HCT116 (cell line): ENCODE data around the gene LMAN2L. TPM values are rescaled to one million over a fixed set of nuclear protein-coding genes. Genes with fewer than 3 reads are reported as not detected.

Source experiments
- ATAC-seq: fragments of 200-7000 bp; cut with Tn5 transposase; 2 replicates; pipeline ENCODE4 v1.9.1; 2020; ENCODE audit warnings: mild to moderate bottlenecking, moderate library complexity
- BruUV-seq: library from RNA; stranded (reverse); fragments of 400-500 nt; replicated peaks from 2 replicates; lab custom pipeline; 2021; lab: Mats Ljungman, UMichigan
- CTCF ChIA-PET: fragments of 300-600 bp; sonication (Branson Sonifier 250); formaldehyde crosslinking; loops from one replicate; lab custom pipeline; 2021; ENCODE audit warnings: antibody characterized with exemption; lab: Charles Lee
- POLR2A ChIA-PET: fragments of 300-600, 350-600 bp; sonication (Branson Sonifier 250); formaldehyde crosslinking; loops from one replicate; lab custom pipeline; 2021; ENCODE audit warnings: antibody characterized with exemption; lab: Charles Lee
- RAD21 ChIA-PET, 2 experiments: fragments of 300-600 bp; sonication (Branson Sonifier 250); formaldehyde crosslinking; loops; one replicate each; lab custom pipeline; 2023; ENCODE audit warnings: low total read pairs in 2 of 2; ENCODE audit not compliant: uncharacterized antibody in 2 of 2, unreplicated experiment in 2 of 2, low non-redundant PET in 1 of 2; lab: Charles Lee
- DNase-seq: peaks from one replicate; pipeline ENCODE4 v3.0.0-alpha.2; 2010; ENCODE audit warnings: low read depth, low spot score
- H2AFZ ChIP-seq: fragments of 200-600 bp; shearing (Covaris generic), sonication (generic); 2 replicates; pipeline ENCODE4 v1.6.1; 2017; ENCODE audit warnings: low read depth, mixed run types, mixed read lengths, antibody characterized with exemption, low read length; ENCODE audit not compliant: poor library complexity, severe bottlenecking
- H3K27ac ChIP-seq: 2 replicates; pipeline ENCODE4 v1.5.1; 2012; ENCODE audit warnings: low read depth, low read length
- H3K27me3 ChIP-seq: fragments of 200-600 bp; sonication (generic); 2 replicates; pipeline ENCODE4 v1.6.1; 2016; ENCODE audit warnings: mixed run types, low read length, mixed read lengths; ENCODE audit not compliant: insufficient read depth
- H3K36me3 ChIP-seq, 2 experiments: fragments of 200-500 bp in 1 of 2; fragments of 200-600 bp in 1 of 2; sonication (Bioruptor generic) in 1 of 2; sonication (generic) in 1 of 2; 2 replicates each; pipeline versions ENCODE4 v1.5.1 to v1.6.1; 2014 to 2016; ENCODE audit warnings: low read length in 2 of 2, inconsistent platforms in 1 of 2, mixed read lengths in 1 of 2, mixed run types in 1 of 2; ENCODE audit not compliant: insufficient read depth in 2 of 2, control insufficient read depth in 1 of 2
- H3K4me1 ChIP-seq, 2 experiments: fragments of 200-600 bp in 1 of 2; sonication (generic) in 1 of 2; 2 replicates each; pipeline versions ENCODE4 v1.5.1 to v1.6.1; 2012 to 2017; ENCODE audit warnings: low read length in 2 of 2, inconsistent platforms in 1 of 2, mild to moderate bottlenecking in 1 of 2, mixed read lengths in 1 of 2, mixed run types in 1 of 2, moderate library complexity in 1 of 2; ENCODE audit not compliant: insufficient read depth in 2 of 2, control insufficient read depth in 1 of 2
- H3K4me2 ChIP-seq: fragments of 200-600 bp; sonication (generic); 2 replicates; pipeline ENCODE4 v1.6.1; 2017; ENCODE audit warnings: mixed run types, low read length, mixed read lengths
- H3K4me3 ChIP-seq, 2 experiments: fragments of 200-600 bp in 1 of 2; sonication (generic) in 1 of 2; replicated peaks in 1 of 2; 2 replicates each; pipeline ENCODE4 v1.5.1; 2011 to 2016; ENCODE audit warnings: low read length in 2 of 2, control low read depth in 1 of 2, low read depth in 1 of 2, mild to moderate bottlenecking in 1 of 2, mixed read lengths in 1 of 2, mixed run types in 1 of 2
- H3K79me2 ChIP-seq: fragments of 200-600 bp; sonication (generic); 2 replicates; pipeline ENCODE4 v1.6.1; 2017; ENCODE audit warnings: mild to moderate bottlenecking, mixed run types, low read length, moderate library complexity, mixed read lengths; ENCODE audit not compliant: insufficient read depth
- H3K9ac ChIP-seq: fragments of 200-600 bp; sonication (generic); 2 replicates; pipeline ENCODE4 v1.6.1; 2016; ENCODE audit warnings: low read length, mixed read lengths
- H3K9me2 ChIP-seq: fragments of 200-600 bp; sonication (generic), shearing (Covaris generic); 2 replicates; pipeline ENCODE4 v1.6.1; 2017; ENCODE audit warnings: mixed run types, mild to moderate bottlenecking, moderate library complexity; ENCODE audit not compliant: insufficient read depth
- H3K9me3 ChIP-seq, 2 experiments: fragments of 200-500 bp in 1 of 2; fragments of 200-600 bp in 1 of 2; sonication (Bioruptor generic) in 1 of 2; sonication (generic) in 1 of 2; 2 replicates each; pipeline ENCODE4 v1.6.1; 2014 to 2017; ENCODE audit warnings: low read length in 2 of 2, mixed read lengths in 2 of 2, inconsistent platforms in 1 of 2, low read depth in 1 of 2, mild to moderate bottlenecking in 1 of 2, mixed run types in 1 of 2, moderate library complexity in 1 of 2; ENCODE audit not compliant: control insufficient read depth in 1 of 2, insufficient read depth in 1 of 2
- H4K20me1 ChIP-seq: fragments of 200-600 bp; sonication (generic), shearing (Covaris generic); 2 replicates; pipeline ENCODE4 v1.6.1; 2017; ENCODE audit warnings: mixed run types, mild to moderate bottlenecking, moderate library complexity; ENCODE audit not compliant: insufficient read depth
- ELF1 ChIP-seq: IDR thresholded peaks from 2 replicates; pipeline ENCODE4 v1.6.1; 2012; ENCODE audit warnings: low read depth, borderline replicate concordance
- RAD21 ChIP-seq: IDR thresholded peaks from 2 replicates; pipeline ENCODE4 v1.6.1; 2012; ENCODE audit warnings: low read depth, mild to moderate bottlenecking
- SIN3A ChIP-seq: IDR thresholded peaks from 2 replicates; pipeline ENCODE4 v1.6.1; 2012; ENCODE audit warnings: low read depth
- SP1 ChIP-seq: IDR thresholded peaks from 2 replicates; pipeline ENCODE4 v1.6.1; 2012; ENCODE audit warnings: low read depth
- ZFX ChIP-seq: fragments of 450-650 bp; IDR thresholded peaks from 2 replicates; pipeline ENCODE4 v1.6.1; 2017
- ZNF274 ChIP-seq: fragments of 200-500 bp; sonication (Bioruptor generic); IDR thresholded peaks from 2 replicates; pipeline ENCODE4 v1.6.1; 2014; ENCODE audit warnings: mild to moderate bottlenecking, low read depth, low read length, inconsistent platforms
- intact Hi-C: fragments of 100-400 bp; cut with micrococcal nuclease; formaldehyde crosslinking; loops from 2 replicates; pipeline ENCODE4 v1.10.0; 2022
- total RNA-seq: library from RNA; stranded (reverse); gene quantifications from one replicate; pipeline ENCODE4 v1.2.1, GENCODE V29; 2021; ENCODE audit not compliant: unreplicated experiment

LMAN2L gene
- total RNA-seq, 1 experiment from 2014 or later = 15.2 TPM

DNA sequence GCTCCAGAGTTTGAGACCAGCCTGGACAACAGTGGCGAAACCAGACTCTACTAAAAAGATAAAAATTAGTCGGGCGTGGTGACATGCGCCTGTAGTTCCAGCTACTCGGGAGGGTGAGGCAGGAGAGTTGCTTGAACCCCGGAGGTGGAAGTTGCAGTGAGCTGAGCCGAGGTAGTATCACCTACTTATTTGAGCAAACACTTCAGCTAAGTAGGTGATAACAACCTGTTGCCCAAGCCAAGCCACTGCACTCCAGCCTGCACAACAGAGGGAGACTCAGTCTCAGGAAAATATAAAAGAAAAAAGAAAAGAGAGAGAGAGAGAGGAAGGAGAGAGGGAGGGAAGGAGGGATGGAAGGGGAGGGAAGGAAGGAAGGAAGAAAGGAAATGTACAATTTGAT is 76.0 kb downstream of the LMAN2L start:
- H3K9ac ChIP-seq = no peak overlapping the region
- H3K4me3 ChIP-seq = no peak overlapping the region
- no TSS peak for BruUV-seq
- 0 out of 4 replicates have a peak, but pooled peaks cover 0 to 4% of the 10 kb centered on the region in 2 experiments for H3K9me3 ChIP-seq
- intact Hi-C loops = no loop called here
- no peak overlapping the region for H2AFZ ChIP-seq
- no peaks in the 10 kb centered on the region for H3K36me3 ChIP-seq
- H3K79me2 ChIP-seq = no peaks in the 10 kb centered on the region
- ChIA-PET CTCF (no interaction called here), POLR2A (no interaction called here), RAD21 (no interaction called here)
- H3K27ac ChIP-seq = no peak overlapping the region
- H3K4me2 ChIP-seq = no peak overlapping the region
- no peaks in the 10 kb centered on the region for H3K27me3 ChIP-seq
- DNase-seq (no peak), ATAC-seq (no peak)
- H3K9me2 ChIP-seq = no peaks in the 10 kb centered on the region
- no peaks in the 10 kb centered on the region for H4K20me1 ChIP-seq
- peaks cover 11 to 12% of the 10 kb centered on the region in 2 experiments for H3K4me1 ChIP-seq
- TF ChIP-seq ZNF274 (no peak), SIN3A (no peak)

DNA sequence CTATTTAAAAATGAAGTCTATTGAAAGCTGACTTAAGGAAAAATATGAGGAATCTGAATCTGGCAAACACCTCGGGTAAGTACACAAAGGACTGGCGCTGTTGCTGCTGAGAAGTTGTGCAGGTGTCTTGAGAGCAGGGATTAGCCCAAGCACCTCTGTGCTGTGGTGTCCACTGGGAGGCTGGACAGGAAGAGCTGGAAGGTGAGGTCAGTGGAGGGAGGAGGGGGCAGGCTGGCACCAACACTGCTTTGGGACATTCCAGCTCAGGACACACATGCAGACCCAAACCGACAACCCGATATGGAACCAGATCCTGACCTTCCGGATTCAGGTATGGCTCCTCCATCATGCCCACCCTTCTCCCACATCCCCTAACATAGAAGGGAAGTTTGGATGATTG is 76.7 kb downstream of the LMAN2L start:
- ChIA-PET POLR2A (no interaction called here), CTCF (no interaction called here), RAD21 (no interaction called here)
- no peak for DNase-seq
- Histone ChIP-seq H4K20me1 (no peaks in the 10 kb centered on the region), H3K27me3 (no peaks in the 10 kb centered on the region), H3K9me2 (no peaks in the 10 kb centered on the region), H3K9me3 (0 out of 4 replicates have a peak, but pooled peaks cover 0 to 4% of the 10 kb centered on the region in 2 experiments), H3K36me3 (no peaks in the 10 kb centered on the region), H3K79me2 (no peaks in the 10 kb centered on the region), H3K4me1 (peaks cover 11 to 12% of the 10 kb centered on the region in 2 experiments), H2AFZ (no peak overlapping the region), H3K4me2 (no peak overlapping the region), H3K27ac (no peak overlapping the region), H3K4me3 (no peak overlapping the region), H3K9ac (no peak overlapping the region)
- no peak for ATAC-seq
- no TSS peak for BruUV-seq
- intact Hi-C loops = no loop called here
- TF ChIP-seq ZFX = no peak
- no peak for TF ChIP-seq ELF1
- TF ChIP-seq SP1 = no peak
- TF ChIP-seq RAD21 = no peak
